HG03520 (cell line): ENCODE measurements around the gene KCNH1.

Source experiments
- ATAC-seq: cut with Tn5 transposase; IDR thresholded peaks from one replicate; pipeline ENCODE4 v1.9.1; 2021; ENCODE audit warnings: mild to moderate bottlenecking, moderate library complexity; ENCODE audit not compliant: unreplicated experiment

The KCNH1 gene

DNA sequence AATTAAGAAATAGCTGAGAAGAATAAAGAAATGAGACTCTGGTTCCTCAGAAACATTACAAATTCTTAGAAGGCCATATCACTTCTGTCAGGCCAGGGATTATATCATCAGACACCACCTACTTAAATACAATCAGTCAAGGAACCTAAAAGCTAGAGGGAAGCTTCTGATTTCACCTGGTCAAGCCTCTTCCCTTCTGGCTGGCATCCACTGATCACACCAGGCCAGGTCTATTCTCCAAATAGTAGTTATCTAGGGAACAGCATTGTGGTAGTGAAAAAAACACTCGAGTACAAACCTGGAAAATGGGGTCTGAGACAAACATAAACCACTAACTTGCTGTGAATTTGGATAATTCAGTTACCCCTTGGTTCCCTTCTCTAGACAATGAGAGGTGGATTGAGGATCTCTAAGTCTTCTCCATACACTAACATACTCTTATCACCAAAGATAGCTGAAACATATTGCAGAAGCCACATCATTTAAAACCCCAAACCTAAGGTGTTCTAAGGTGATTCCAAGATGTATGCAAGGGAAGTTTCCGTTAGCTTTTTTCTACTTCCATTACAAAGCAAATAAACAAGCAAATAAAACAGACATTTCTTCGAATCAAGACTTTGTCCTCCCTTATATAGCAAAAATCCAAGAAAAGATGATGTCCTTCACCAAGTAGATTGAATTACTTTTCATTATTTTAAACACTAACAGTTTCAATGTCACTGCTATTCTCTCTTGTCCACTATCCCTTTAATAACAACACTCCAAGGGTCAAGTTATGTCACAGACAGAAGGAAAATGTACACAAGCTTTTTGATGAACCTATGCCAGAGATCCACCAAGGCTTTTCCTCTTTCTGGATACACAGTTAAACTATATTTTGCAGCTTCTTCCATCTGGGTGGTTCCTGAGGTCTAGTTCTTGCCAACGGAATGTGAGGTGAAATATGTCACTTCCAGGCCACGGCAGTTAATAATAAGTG is 212.9 kb downstream of the KCNH1 start:
- ATAC-seq = no peak

DNA sequence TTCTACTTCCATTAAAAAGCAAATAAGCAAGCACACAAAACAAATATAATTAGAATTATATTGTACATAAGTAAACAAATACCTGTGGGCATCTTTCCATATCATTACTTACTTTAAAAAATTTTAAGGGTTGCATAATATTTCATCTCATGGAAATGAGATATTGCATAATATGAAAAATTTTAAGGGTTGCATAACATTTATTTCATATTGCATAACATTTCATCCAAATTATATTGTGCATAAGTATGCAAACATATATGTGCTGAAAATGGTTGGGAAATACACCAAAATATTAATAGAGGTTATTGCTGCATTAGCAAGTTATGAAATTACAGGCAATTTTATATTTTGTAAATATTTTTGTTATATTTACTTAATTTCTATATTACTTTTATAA is 213.7 kb downstream of the KCNH1 start:
- ATAC-seq = no peak

DNA sequence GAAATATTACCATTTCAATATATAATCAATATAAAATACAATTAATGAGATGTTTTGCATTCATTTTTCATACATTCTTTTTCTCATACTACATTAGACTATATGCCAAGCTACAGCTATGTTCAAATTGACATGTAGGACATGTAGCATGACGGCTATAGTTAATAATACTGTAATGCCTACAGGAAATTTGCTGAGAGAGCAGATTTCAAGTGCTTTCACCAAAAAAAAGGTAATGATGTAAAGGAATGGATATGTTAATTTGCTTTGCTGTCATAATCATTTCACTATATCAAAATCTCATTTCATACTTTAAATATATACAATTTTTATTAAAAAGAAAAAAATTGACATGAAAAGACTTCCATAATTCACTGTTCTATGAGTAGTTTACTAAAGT is 215.1 kb downstream of the KCNH1 start:
- no peak for ATAC-seq

DNA sequence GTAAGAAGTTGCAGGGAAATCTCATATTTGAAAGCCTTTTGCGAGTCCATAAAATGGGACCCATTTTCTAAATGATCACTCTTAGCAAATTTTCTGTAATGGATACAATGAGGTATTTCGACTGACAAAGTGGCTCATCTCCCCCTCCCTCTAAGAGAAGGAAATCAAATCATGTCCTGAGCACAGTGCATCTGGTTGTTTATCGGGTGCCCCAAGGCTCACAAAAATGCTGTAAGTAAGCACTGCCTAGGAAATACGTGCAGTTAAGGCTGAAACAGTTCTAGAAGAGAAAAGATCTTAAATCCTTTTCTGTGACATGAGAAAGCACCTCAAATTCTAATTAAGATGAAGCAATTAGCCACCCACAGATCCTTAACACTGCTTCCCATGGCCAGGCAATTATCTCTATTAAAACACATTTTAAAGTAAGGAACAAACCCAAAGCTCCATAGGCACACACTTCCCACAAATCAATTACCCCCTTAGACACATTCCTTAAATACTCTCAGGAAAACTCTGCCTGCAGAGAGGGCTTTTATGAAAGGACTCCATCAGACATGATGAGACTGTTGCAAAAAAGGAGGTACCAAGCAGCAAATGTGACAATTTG is 216.3 kb downstream of the KCNH1 start:
- ATAC-seq = no peak

DNA sequence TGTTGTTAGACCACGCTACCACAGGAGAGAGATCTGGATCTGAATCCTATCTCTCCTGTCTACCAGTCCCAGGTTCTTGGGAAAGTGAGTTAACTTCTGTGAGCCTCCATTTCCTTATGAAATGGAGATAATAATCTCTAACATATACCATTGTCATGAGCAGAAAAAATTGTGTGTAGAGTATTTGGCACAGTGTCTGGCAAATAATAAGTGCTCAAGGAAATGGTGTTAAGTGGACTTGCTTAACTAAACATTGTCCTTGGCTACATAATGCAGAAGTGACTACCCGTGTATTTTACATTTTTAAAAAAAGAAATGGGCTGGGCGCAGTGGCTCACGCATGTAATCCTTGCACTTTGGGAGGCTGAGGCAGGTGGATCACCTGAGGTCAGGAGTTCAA is 217.4 kb downstream of the KCNH1 start:
- no peak for ATAC-seq

DNA sequence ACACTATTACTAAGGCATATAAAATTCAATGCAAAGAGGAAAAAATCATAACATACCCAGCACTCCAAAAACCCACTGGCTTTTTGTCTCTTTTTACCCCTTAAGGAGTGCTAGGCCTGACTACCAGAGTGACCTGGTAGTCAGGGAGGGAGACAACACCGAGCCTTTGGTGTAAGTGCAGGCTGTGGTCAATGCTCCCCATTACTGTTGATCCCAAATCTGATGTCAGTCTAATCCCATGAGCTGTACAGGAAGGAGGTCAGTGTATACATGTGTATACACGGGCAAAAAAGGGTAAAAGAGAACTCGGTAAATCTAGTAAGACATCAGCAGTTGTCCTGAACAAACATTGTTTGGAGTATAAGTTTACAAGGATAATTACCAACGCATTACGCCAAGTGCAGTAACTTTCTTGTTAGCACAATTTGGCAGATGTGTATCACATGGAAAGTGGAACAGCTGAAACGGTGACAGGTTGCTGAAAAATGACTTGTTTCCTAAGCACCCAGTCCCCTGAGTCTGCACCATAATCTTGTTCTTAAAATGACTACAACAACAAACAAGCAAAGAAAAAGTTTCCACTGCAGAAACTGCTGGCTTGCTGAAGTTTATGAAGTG is 217.9 kb downstream of the KCNH1 start:
- no peak for ATAC-seq

DNA sequence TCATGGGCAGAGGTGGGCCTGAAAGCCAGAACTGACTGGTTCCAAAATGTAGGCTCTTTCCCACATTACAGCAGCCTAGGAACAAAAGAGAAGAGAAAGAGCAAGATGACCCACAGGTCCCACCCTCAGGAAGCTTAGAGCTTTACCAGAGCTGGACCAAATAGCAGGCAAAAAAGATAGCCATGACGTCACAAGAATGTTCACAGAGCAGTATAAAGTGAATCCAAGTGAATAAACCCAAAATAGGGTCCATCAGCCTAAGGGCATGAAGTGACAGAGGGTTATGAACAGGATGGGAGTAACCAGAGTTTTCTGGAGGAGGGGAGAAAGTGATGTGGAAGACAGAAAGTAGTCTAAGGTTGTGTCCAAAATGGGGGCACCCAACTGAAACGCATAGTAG is 221.2 kb downstream of the KCNH1 start:
- no peak for ATAC-seq

DNA sequence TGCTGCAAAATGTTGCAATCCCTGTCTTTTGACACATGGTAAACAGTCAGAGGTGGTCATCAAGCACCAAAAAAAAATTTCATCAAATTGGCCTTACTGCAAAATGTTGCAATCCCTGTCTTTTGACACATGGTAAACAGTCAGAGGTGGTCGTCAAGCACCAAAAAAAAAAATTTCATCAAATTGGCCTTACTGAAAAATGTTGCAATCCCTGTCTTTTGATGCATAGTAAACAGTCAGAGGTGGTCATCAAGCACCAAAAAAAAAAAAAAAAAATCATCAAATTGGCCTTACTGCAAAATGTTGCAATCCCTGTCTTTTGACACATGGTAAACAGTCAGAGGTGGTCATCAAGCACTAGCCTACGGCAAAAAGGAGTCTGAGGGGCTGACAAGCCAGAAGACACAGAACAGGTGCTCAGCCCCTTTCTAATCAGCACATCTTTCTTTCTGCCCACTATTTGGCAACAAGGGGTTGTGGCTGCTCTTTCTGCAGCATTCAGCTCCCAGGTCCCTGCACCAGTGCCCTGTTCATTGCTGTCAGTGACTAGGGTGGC is 223.8 kb downstream of the KCNH1 start:
- ATAC-seq = no peak

DNA sequence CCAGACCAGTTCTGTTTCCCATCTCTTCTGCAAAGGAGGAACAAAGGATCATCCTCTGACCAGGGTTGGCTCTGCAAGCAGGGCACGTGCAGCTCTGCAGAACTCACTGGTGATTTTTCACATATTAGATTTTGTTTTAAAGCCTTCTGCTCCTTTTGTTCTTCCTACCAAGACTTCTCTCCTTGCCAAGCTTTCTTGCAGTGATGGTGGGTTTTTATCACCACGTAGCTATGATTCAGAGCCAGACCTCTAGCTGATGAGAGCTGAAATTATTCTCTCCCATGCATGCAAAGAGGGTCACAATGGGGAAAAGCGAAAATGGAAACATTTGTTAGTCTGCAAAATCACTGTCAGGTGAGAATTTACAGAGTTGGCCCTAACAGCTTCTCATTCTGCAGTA is 225.2 kb downstream of the KCNH1 start:
- no peak for ATAC-seq

DNA sequence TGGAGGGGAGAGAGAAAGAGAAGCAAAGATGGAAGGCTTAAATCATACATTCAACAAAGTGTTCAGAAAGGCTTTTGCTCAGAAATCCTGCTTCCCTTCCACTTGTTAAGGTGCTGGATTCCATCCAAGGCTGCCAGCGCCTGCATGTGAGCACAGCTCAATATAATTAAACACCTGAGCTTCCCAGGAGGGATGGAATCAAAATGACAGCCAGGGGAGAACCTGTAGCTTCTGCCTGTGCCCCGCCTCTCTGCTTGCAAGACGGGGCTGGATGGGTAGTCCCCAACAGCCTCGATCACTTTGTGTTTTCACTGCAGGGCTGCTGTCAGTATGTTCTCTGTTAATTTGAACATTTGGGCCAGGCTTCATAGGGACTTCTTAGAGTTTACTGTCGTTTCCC is 225.7 kb downstream of the KCNH1 start:
- ATAC-seq = no peak

DNA sequence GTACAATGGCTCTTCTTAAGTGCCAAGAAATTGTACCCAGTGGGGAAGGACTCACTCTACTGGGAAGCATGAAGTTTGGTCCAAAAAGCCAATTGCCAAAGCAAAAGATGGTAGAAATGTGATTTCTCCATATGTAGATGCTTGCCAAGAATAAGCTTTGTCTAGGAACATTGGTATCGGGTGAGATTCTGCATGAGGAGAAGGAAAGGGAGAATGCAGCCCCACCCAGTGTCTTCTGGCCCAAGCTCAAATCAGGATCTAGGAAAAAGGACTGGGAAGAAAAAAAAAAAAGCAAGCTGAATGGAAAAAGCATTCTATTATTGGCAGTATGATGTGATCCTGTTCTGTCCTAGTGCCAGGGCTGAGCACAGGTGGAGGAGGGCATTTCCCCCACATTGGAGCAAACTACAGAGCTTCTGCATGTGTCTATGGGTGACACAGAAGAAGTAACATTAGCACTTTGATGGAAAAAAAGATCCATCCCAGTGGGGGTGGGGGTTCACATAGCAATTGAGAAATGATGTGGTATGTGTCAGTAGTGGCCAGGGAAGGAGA is 226.6 kb downstream of the KCNH1 start:
- ATAC-seq = no peak

DNA sequence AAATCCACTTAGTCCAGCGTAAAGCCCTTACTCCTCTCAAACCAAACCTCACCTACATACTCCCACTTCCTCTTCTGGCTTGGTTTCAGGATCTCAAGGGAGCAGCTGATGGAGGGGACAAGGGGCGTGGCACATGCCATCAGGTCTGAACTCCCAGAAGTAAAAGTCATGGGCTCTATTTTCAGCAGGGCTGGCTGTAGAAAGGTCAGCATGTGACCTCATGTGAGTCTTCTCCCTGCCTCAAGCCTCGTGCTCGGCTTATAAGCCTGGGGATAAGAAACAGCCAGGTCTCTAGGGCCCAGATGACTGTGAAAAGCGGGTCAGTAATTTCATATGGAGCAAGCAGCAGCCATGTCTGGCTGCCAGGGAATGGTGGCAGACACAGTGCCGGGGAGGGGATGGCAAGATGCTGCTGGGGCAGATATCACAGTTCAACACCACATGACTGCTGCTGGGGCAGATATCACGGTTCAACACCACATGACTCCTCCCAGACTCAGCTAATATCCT is 227.9 kb downstream of the KCNH1 start:
- ATAC-seq = no peak

DNA sequence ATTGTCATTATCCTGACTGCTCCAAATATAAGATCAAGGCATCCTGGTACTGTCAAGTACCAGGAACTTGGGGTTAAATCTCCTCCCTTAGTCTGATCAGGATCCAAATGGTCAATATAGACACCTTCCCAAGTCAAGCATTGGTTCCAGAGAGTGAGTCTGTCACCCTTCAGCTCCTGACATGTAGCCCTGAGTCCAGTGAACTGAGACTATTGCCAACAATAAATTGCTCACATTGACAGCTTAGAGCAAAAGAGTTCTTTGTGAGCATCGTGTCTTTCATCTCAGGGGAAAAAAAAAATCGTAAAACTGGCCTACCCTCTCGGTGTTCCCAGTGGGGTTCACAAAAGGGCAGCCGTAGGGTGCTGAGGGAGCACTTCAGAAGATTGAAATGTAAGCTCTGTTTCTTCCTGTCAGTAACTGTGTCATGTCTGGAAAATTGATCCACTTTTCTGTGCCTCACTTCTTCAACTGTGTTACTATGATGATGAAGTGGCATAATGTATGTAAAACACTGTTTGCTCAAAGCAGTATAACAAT is 228.5 kb downstream of the KCNH1 start:
- no peak for ATAC-seq

DNA sequence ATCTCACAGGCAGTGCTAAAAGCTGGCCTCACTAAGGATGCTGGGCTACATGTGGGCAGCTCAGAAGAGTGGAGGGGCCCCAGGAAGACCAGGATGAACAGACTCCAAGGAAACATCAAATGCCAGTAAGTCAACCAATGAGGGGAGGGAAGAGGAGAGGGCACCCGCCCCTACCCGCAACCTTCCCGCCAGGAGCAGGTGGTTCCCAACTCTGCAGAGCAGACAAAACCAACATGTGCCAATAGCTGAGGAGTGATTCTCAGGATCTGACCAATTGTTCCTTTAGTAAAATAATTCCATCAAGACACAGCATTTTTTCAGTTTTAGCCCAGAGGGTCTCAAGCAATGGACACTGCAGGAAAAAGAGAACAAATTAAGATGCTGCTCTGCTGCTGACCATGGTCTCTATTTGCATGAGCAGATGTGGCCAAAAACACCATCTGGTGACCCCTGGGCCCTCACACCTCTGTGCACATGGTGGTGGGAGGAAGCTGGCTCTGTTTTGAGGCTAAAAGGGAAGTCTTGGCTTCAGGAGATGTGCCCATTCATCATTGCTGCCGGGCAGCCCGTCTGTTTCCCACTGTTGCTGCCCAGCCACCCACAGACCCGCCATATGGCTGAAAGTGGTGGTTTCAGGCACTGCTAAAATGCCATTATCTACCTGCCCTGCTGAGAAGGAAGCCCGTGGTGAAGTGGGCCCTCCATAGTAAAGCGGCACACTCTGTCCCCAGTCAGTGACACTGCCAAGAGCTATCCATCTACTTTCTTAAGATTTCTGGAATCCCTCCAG is 231.8 kb downstream of the KCNH1 start:
- ATAC-seq = no peak

DNA sequence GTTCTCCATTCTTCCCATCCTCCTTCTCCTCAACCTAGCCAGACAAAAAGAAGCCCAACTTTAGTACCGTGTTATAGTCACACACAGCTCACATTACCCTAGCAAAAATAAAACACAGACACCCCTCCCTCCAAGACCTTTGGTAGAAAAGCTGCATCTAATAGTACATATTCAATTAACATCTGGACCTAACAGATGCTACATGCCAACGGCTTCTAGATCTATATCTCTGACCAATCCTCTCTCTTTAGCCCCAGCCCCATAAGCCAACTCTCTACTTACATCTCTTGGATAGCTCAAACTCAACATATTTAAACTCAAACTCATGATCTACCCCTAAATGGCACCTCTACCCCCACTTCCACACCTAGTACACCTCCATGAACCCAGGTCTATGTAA is 233.1 kb downstream of the KCNH1 start:
- no peak for ATAC-seq

DNA sequence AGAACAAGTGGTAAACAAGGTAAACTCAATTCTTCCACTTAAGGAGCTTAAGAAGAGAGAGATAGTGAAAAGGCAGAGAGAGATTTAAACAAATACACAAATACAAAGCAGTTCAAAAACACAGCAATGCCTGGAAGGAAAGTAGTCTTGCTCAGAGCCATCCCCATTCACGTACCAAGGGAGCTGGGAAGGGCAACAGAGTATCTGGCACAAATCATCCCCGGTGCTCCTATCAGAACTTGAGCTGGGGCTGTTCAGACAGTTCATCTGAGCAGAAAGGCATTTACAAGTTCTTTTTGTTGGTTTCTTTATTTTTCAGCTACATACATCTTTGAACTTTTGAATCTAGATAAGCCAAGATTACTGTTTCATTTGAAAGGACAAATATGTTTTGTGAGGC is 233.9 kb downstream of the KCNH1 start:
- ATAC-seq = no peak

DNA sequence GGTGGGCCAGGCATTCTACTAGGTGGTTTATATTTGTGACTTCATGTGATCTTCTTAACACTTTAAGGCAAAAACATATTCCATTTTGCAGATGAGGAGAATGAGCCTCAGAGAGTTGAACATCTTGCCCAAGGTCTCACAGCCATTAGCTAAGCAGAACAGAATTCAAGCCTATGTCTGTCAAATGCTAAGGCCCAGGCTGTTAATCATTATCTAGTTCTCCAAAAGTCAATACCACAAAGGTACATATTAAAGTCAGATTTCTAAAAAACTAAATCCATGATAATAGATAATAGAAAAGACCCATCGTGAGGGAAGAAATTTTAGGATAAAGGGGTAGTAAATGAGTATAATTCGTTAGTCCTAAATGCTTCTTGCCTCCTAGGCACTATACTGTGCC is 234.3 kb downstream of the KCNH1 start:
- no peak for ATAC-seq

DNA sequence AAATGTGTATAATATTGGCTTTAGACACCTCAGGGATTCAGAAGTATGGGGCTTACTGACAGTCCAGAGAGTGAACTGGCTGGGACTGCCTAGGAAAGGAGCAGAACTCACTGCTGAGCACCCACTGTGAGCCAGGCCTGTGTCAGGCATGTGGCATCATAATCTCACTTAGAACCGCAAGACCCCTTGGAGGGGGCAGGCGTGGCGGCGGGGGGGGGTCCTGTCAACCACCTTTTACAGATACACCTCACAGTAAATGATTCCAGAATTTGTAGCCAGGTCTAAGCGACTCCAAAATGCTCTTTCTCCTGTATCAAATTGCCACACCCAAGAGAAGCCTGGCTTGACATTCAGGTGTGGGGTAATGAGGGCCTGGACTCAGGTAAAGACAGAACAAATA is 235.5 kb downstream of the KCNH1 start:
- ATAC-seq = no peak

DNA sequence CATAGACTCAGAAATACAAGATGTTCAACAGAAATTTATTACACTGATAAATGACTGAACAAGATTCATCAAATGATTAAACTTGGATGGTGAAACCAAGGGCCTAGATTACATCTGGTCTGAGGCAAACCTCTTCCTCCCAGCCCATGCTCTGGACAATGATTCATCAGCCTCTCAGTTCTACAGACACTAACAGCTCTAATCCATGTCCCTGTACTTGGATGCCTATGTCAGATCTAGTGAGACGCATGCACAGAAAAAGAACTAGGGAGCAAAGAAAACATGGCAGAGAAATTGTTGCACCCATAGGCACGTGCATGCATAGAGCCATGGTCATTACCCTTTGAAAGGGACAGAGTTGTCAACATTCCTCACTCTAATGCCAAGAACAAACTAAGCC is 250.1 kb downstream of the KCNH1 start:
- ATAC-seq = no peak
